Measurements from ENCODE around the gene TCF12. TPM values are rescaled to one million over a fixed set of nuclear protein-coding genes. Genes with fewer than 3 reads are reported as not detected.

TCF12 gene
- total RNA-seq, 1 experiment from 2014 or later: 102 TPM

GRCh38 chr15:57172925-57173324 lies 254.5 kb downstream of the TCF12 start:
- no peaks in the 10 kb centered on the region for H3K36me3 ChIP-seq (ENCODE audit: control insufficient read depth, insufficient read depth, low read length)
- no TSS peak for BruUV-seq (replicated peaks)
- H3K27ac ChIP-seq (ENCODE audit: low read length): no peak overlapping the region
- POLR2A ChIA-PET: interaction anchor here (0.5 kb wide), 1 partner anchor 111 kb away, joined by 3 read pairs; no protein-coding TSS in a partner anchor
- no peaks in the 10 kb centered on the region for H3K9me3 ChIP-seq (ENCODE audit: control insufficient read depth, insufficient read depth, low read depth, low read length)
- intact Hi-C loops (cut with micrococcal nuclease; ENCODE audit: unreplicated experiment): no loop called here
- in situ Hi-C loops (cut with HindIII; ENCODE audit: low pct_unique_long_range_greater_than_20kb, low sequenced_read_pairs): no loop called here
- H3K27me3 ChIP-seq (ENCODE audit: control insufficient read depth, insufficient read depth, low read length): no peaks in the 10 kb centered on the region
- DNase-seq (ENCODE audit: low read depth, low spot score) (no peak), ATAC-seq (no peak)
- TF ChIP-seq TCF7L2 (IDR thresholded peaks at IDR 0.05; ENCODE audit: low read depth, low read length) (no peak), SIN3A (IDR thresholded peaks at IDR 0.05; ENCODE audit: borderline replicate concordance, insufficient read depth, low read depth, low read length) (no peak), POLR2AphosphoS5 (IDR thresholded peaks at IDR 0.05; ENCODE audit: low read depth, low read length) (no peak), CTCF (IDR thresholded peaks at IDR 0.05) (no peak)
- TF ChIP-seq, protein P1, sequence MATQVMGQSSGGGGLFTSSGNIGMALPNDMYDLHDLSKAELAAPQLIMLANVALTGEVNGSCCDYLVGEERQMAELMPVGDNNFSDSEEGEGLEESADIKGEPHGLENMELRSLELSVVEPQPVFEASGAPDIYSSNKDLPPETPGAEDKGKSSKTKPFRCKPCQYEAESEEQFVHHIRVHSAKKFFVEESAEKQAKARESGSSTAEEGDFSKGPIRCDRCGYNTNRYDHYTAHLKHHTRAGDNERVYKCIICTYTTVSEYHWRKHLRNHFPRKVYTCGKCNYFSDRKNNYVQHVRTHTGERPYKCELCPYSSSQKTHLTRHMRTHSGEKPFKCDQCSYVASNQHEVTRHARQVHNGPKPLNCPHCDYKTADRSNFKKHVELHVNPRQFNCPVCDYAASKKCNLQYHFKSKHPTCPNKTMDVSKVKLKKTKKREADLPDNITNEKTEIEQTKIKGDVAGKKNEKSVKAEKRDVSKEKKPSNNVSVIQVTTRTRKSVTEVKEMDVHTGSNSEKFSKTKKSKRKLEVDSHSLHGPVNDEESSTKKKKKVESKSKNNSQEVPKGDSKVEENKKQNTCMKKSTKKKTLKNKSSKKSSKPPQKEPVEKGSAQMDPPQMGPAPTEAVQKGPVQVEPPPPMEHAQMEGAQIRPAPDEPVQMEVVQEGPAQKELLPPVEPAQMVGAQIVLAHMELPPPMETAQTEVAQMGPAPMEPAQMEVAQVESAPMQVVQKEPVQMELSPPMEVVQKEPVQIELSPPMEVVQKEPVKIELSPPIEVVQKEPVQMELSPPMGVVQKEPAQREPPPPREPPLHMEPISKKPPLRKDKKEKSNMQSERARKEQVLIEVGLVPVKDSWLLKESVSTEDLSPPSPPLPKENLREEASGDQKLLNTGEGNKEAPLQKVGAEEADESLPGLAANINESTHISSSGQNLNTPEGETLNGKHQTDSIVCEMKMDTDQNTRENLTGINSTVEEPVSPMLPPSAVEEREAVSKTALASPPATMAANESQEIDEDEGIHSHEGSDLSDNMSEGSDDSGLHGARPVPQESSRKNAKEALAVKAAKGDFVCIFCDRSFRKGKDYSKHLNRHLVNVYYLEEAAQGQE (IDR thresholded peaks at IDR 0.05; ENCODE audit: insufficient read depth in 1 of 2, low read depth in 2 of 2, low read length in 1 of 2): no peak
- H3K4me1 ChIP-seq (ENCODE audit: control insufficient read depth, insufficient read depth, low read length): no peaks in the 10 kb centered on the region
- CTCF ChIA-PET: no interaction called here
- H3K4me3 ChIP-seq (ENCODE audit: low read depth in 2 of 2, low read length in 2 of 2): no peak overlapping the region

DNA sequence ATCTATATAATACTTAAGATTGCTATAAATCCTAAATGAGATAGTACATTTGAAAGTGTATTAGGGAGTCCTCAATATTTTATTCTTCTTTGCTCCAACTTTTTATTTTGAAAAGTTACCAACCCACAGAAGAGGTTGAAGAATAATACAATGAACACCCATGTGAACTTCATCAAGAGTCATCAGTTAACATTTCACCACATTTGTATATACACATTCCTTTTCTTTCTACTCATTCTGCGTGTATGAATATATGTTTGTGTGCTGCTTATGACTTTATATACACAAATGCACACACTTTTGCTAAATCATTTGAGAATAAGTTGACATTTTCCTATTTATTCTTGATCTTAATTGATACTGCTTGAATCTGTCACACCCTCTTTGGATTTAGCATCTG lies 264.6 kb downstream of the TCF12 start:
- no peak for ATAC-seq
- no TSS peak for BruUV-seq (replicated peaks)
- DNase-seq (ENCODE audit: low read depth, low spot score): no peak
- intact Hi-C loops (cut with micrococcal nuclease; ENCODE audit: unreplicated experiment) (no loop called here), in situ Hi-C loops (cut with HindIII; ENCODE audit: low pct_unique_long_range_greater_than_20kb, low sequenced_read_pairs) (no loop called here)
- ChIA-PET POLR2A (no interaction called here), CTCF (no interaction called here)
- TF ChIP-seq TCF7L2 (IDR thresholded peaks at IDR 0.05; ENCODE audit: low read depth, low read length): no peak
- no peak for TF ChIP-seq SIN3A (IDR thresholded peaks at IDR 0.05; ENCODE audit: borderline replicate concordance, insufficient read depth, low read depth, low read length)
- TF ChIP-seq, protein P1 (IDR thresholded peaks at IDR 0.05; ENCODE audit: insufficient read depth in 1 of 2, low read depth in 2 of 2, low read length in 1 of 2): no peak
- TF ChIP-seq POLR2AphosphoS5 (IDR thresholded peaks at IDR 0.05; ENCODE audit: low read depth, low read length): no peak
- TF ChIP-seq CTCF (IDR thresholded peaks at IDR 0.05): no peak
- no peaks in the 10 kb centered on the region for H3K4me1 ChIP-seq (ENCODE audit: control insufficient read depth, insufficient read depth, low read length)
- no peaks in the 10 kb centered on the region for H3K36me3 ChIP-seq (ENCODE audit: control insufficient read depth, insufficient read depth, low read length)
- no peak overlapping the region for H3K4me3 ChIP-seq (ENCODE audit: low read depth in 2 of 2, low read length in 2 of 2)
- no peaks in the 10 kb centered on the region for H3K9me3 ChIP-seq (ENCODE audit: control insufficient read depth, insufficient read depth, low read depth, low read length)
- no peaks in the 10 kb centered on the region for H3K27me3 ChIP-seq (ENCODE audit: control insufficient read depth, insufficient read depth, low read length)
- H3K27ac ChIP-seq (ENCODE audit: low read length): no peak overlapping the region
